Measurements from ENCODE around the gene UBR2. TPM values are rescaled to one million over a fixed set of nuclear protein-coding genes. Genes with fewer than 3 reads are reported as not detected.
A peak's percentile ranks its signal among the peaks of the same experiment; 100 is the strongest.

Gene UBR2
- total and polyA plus RNA-seq, 2 donors (not counting 3 experiments of a cell fraction or from before 2014, with no cell fraction given): 8.0 to 22.3 TPM

GRCh38 chr6:42564506-42564825 lies 637 bp downstream of the UBR2 start:
- Histone ChIP-seq H3K27ac (ENCODE audit: insufficient read depth, low read depth, low read length) (peak overlapping the region; percentile 59), H3K4me3 (replicated peaks in 1 of 3; ENCODE audit: insufficient read depth in 1 of 3, low read depth in 1 of 3, low read length in 3 of 3) (peak overlapping the region; percentile 93 to 97 (median 94)), H4K20me1 (replicated peaks; ENCODE audit: control insufficient read depth, extremely low read depth, insufficient read depth, low read length) (peaks cover 2% of the 10 kb centered on the region), H3K9ac (replicated peaks; ENCODE audit: extremely low read depth, insufficient read depth, low read length) (peak overlapping the region; percentile 85), H3K36me3 (ENCODE audit: control insufficient read depth in 2 of 2, extremely low read depth in 1 of 2, insufficient read depth in 2 of 2, low read length in 2 of 2) (no peaks in the 10 kb centered on the region), H3K9me3 (replicated peaks; ENCODE audit: control insufficient read depth, insufficient read depth, low read length) (no peaks in the 10 kb centered on the region), H2AFZ (ENCODE audit: low read depth, low read length) (peak overlapping the region; percentile 88), H3K4me2 (ENCODE audit: insufficient read depth, low read length) (peak overlapping the region; percentile 86), H3K9me1 (replicated peaks; ENCODE audit: control insufficient read depth, extremely low read depth, insufficient read depth, low read length) (no peaks in the 10 kb centered on the region), H3K4me1 (ENCODE audit: control insufficient read depth, extremely low read depth, insufficient read depth, low read length) (peaks cover 16% of the 10 kb centered on the region), H3K27me3 (ENCODE audit: control insufficient read depth in 2 of 2, insufficient read depth in 2 of 2, low read length in 2 of 2) (peaks cover 0 to 3% of the 10 kb centered on the region in 2 experiments), H3K79me2 (ENCODE audit: control insufficient read depth, insufficient read depth, low read length) (peaks cover 49% of the 10 kb centered on the region)
- no peak for FAIRE-seq
- no TSS peak for BruUV-seq (replicated peaks)
- intact Hi-C loops (cut with micrococcal nuclease): loop anchor here (1.0 kb wide), 1 partner anchor 218 kb away; the partner anchor contains the start of gene BICRAL
- TF ChIP-seq GATA2 (IDR thresholded peaks at IDR 0.05; ENCODE audit: insufficient read depth, insufficient read length, low read depth, low read length) (no peak), EZH2 (IDR thresholded peaks at IDR 0.05; ENCODE audit: borderline replicate concordance, low read depth, low read length, severe bottlenecking) (no peak), POLR2A (IDR thresholded peaks at IDR 0.05; ENCODE audit: low read depth, low read length) (no peak), POLR2AphosphoS5 (IDR thresholded peaks at IDR 0.05; ENCODE audit: insufficient read depth, low read depth, low read length) (no peak)
- TF ChIP-seq, protein P1, sequence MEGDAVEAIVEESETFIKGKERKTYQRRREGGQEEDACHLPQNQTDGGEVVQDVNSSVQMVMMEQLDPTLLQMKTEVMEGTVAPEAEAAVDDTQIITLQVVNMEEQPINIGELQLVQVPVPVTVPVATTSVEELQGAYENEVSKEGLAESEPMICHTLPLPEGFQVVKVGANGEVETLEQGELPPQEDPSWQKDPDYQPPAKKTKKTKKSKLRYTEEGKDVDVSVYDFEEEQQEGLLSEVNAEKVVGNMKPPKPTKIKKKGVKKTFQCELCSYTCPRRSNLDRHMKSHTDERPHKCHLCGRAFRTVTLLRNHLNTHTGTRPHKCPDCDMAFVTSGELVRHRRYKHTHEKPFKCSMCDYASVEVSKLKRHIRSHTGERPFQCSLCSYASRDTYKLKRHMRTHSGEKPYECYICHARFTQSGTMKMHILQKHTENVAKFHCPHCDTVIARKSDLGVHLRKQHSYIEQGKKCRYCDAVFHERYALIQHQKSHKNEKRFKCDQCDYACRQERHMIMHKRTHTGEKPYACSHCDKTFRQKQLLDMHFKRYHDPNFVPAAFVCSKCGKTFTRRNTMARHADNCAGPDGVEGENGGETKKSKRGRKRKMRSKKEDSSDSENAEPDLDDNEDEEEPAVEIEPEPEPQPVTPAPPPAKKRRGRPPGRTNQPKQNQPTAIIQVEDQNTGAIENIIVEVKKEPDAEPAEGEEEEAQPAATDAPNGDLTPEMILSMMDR (IDR thresholded peaks at IDR 0.05; ENCODE audit: extremely low read depth in 1 of 2, insufficient read depth in 1 of 2, low read depth in 1 of 2, low read length in 2 of 2): no peak
- peak; percentile 72 for DNase-seq (ENCODE audit: low read depth, low spot score)
- ChIA-PET POLR2A (interaction anchor here (1.0 to 1.1 kb wide), 2 partner anchors 16 to 181 kb away, joined by 3 to 13 read pairs; partner anchors contain the start of gene TBCC), CTCF (interaction anchor here (0.7 to 10.5 kb wide), 7 partner anchors 11 to 350 kb away, joined by 3 to 86 read pairs (median 5); no protein-coding TSS in a partner anchor)
- dilution Hi-C loops (cut with MboI; ENCODE audit: extremely low pct_ligation_motif_present, low sequenced_read_pairs): no loop called here

All from endothelial cell of umbilical vein (primary cell).